ENCODE results near the gene ZNF318. TPM values are rescaled to one million over a fixed set of nuclear protein-coding genes. Genes with fewer than 3 reads are reported as not detected.
A peak's percentile ranks its signal among the peaks of the same experiment; 100 is the strongest.

Gene ZNF318
- total and polyA plus RNA-seq, 3 donors from 2014 or later = 79.7 to 123 (median 97.9) TPM

DNA sequence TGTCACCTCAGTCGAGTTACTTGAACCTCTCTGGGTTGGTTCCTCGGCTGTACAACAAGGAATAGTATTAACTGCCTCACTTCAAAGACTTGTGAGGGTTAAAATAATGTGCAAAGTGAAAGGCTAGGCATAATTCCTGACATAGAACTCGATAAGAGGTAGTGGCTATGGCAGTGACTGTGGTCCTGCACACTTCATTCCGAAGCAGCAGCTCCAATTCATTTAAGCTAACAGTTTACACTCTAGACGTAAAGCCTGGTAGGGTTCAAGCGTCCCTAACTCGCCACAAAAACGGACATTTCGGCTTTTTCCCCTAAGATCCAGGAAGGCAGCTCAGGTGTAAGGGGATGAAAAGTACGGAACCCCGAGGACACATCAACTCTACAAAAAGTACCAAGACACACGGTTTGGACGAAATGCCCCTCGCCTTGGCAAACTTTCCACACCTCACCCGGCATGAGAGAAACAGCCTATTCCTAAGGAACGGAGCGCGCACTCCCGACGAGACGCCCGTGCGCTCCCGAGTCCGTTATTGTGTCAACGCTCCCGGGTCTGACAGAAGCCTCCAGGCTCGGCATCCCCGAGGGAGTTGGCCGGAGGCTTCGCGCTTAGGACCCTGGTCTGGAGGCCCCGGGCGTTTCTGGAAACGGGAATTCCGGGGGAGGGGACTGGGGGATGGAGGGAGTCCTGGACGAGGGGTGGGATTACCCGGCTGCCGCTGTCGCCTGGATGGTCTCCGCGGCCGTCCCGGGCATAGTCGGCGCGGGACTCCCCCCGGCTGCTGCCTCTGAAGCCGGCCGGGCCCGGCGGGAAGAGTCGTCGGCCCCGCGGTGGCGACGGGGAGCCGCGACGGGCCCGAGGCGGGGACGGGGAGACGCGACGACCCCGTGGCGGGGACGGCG is 937 bp downstream of the ZNF318 start:
- H3K27me3 ChIP-seq = no peaks in the 10 kb centered on the region
- TF ChIP-seq POLR2A (IDR thresholded peaks at IDR 0.05) = no peak
- TF ChIP-seq, protein P1, sequence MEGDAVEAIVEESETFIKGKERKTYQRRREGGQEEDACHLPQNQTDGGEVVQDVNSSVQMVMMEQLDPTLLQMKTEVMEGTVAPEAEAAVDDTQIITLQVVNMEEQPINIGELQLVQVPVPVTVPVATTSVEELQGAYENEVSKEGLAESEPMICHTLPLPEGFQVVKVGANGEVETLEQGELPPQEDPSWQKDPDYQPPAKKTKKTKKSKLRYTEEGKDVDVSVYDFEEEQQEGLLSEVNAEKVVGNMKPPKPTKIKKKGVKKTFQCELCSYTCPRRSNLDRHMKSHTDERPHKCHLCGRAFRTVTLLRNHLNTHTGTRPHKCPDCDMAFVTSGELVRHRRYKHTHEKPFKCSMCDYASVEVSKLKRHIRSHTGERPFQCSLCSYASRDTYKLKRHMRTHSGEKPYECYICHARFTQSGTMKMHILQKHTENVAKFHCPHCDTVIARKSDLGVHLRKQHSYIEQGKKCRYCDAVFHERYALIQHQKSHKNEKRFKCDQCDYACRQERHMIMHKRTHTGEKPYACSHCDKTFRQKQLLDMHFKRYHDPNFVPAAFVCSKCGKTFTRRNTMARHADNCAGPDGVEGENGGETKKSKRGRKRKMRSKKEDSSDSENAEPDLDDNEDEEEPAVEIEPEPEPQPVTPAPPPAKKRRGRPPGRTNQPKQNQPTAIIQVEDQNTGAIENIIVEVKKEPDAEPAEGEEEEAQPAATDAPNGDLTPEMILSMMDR (IDR thresholded peaks at IDR 0.05) = no peak
- no peaks in the 10 kb centered on the region for H3K9me3 ChIP-seq
- peak; percentile 62 for DNase-seq
- intact Hi-C loops (cut with DNase I; ENCODE audit: low total_unique reads) = no loop called here
- peak overlapping the region; percentile 71 to 85 for H3K4me3 ChIP-seq
- WGBS, 2 donors = 2% methylated on average over 24 to 65 of the region's 71 CpGs
- peak overlapping the region; percentile 21 to 95 for H3K27ac ChIP-seq
- no peaks in the 10 kb centered on the region for H3K36me3 ChIP-seq (ENCODE audit: low read depth, missing control alignments)
- H3K4me1 ChIP-seq = peaks cover 7% of the 10 kb centered on the region

DNA sequence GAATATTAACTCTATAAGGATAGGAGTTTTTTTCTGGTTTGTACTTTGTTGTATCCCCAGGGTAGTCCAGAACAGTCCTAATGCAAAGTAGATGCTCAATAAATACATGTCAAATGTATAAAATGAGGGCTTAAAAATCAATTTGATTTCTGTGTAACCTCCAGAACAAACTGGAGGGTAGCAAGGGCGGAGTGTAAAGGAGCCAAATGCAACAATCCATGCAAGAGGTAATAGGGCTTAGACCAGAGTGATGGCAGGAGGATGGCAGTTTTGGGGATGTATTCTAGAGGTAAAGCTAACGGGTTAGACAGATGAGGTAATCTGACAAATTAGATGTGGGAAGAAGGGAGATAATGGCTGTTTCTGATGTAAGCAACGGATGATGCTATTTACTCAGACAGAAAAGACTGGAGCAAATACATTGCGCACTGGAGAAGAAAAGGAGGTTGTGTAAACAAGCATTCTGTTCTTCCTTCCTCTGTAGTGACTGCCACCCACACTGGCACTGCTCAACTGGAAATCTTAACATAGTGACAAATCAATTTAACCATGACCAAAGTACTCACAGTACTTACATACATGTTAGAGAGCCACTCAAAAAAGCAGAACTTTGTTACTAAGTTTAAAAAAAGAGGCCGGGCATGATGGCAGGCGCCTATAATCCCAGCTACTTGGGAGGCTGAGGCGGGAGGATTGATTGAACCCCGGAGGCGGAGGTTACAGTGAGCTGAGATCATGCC is 2.0 kb downstream of the ZNF318 start:
- DNase-seq = no peak
- intact Hi-C loops (cut with DNase I; ENCODE audit: low total_unique reads) = no loop called here
- peaks cover 7% of the 10 kb centered on the region for H3K4me1 ChIP-seq
- no peaks in the 10 kb centered on the region for H3K27me3 ChIP-seq
- TF ChIP-seq, protein P1 (IDR thresholded peaks at IDR 0.05) = no peak
- TF ChIP-seq POLR2A (IDR thresholded peaks at IDR 0.05) = no peak
- no peak overlapping the region for H3K4me3 ChIP-seq
- no peaks in the 10 kb centered on the region for H3K9me3 ChIP-seq
- H3K27ac ChIP-seq = no peak overlapping the region
- WGBS, 2 donors = 56 to 64% methylated on average over 9 of the region's 9 CpGs
- no peaks in the 10 kb centered on the region for H3K36me3 ChIP-seq (ENCODE audit: low read depth, missing control alignments)

DNA sequence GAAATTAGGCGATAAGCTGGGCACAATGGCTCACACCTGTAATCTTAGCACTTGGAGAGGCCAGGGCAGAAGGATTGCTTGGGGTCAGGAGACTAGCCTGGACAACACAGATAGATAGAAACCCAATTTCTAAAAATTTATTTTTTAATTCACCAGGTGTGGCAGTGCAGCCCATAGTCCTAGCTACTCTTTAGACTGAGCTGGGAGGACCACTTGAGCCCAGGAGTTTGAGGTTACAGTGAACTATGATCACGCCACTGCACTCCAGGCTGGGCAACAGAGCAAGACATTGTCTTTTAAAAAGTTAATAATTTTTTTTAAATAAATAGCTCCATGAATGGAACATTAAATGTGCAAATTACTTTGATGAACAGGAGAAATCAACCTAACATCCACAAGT is 8.2 kb downstream of the ZNF318 start:
- intact Hi-C loops (cut with DNase I; ENCODE audit: low total_unique reads) = no loop called here
- no peak for TF ChIP-seq POLR2A (IDR thresholded peaks at IDR 0.05)
- TF ChIP-seq, protein P1 (IDR thresholded peaks at IDR 0.05) = no peak
- 95 to 98% methylated on average over 2 of the region's 2 CpGs for WGBS, 2 donors
- H3K4me1 ChIP-seq = no peaks in the 10 kb centered on the region
- H3K4me3 ChIP-seq = no peak overlapping the region
- no peaks in the 10 kb centered on the region for H3K36me3 ChIP-seq (ENCODE audit: low read depth, missing control alignments)
- no peak for DNase-seq
- H3K27ac ChIP-seq = no peak overlapping the region
- no peaks in the 10 kb centered on the region for H3K27me3 ChIP-seq
- no peaks in the 10 kb centered on the region for H3K9me3 ChIP-seq

DNA sequence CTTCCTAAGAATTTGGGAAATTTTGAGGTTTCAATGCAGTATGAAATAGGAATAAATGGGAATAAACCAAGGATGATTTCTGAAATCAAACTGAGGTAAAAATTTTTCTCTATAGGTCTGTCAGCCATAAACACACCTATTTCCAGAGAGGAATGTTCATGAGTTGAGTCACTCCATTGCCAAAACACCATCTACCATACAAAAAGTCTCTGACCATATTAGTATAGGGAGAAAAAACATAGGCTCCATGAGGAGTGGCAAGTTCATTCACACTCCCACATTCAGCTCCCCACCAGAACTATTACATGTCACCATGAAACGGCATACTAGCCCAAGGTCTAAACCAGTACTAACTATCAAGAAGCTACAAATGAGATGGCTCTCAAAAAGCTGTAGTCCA is 9.6 kb downstream of the ZNF318 start:
- H3K4me3 ChIP-seq = no peak overlapping the region
- H3K4me1 ChIP-seq = no peaks in the 10 kb centered on the region
- no peaks in the 10 kb centered on the region for H3K9me3 ChIP-seq
- WGBS, 2 donors = 85 to 94% methylated on average over 1 of the region's 1 CpG
- intact Hi-C loops (cut with DNase I; ENCODE audit: low total_unique reads) = no loop called here
- H3K27me3 ChIP-seq = no peaks in the 10 kb centered on the region
- DNase-seq = no peak
- H3K27ac ChIP-seq = no peak overlapping the region
- H3K36me3 ChIP-seq (ENCODE audit: low read depth, missing control alignments) = no peaks in the 10 kb centered on the region
- TF ChIP-seq, protein P1 (IDR thresholded peaks at IDR 0.05) = no peak
- TF ChIP-seq POLR2A (IDR thresholded peaks at IDR 0.05) = no peak
